Measurements from ENCODE around the gene SPATA7.

SPATA7 gene

DNA sequence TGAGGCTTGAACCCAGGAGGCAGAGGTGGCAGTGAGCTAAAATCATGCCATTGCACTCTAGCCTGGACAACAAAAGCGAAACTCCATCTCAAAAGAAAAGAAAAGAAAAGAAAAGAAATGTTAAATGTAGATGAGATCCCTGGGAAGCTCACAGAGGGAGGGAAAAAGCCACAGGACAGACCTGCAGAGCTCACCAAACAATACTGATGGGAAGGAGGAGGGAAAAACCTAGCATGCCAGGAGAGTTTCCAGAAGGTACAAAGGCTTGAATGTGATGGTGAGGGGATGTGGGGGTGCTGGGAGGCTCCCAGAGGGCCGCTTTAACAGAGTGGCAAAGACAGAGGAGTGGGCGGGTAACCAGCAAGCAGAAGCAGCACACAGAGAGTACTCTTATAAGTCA is 97.1 kb downstream of the SPATA7 start:
- Histone ChIP-seq H3K4me1 (ENCODE audit: control insufficient read depth, insufficient read depth, low read length) (peaks cover 18% of the 10 kb centered on the region), H3K27me3 (ENCODE audit: control insufficient read depth, insufficient read depth, low read length) (no peaks in the 10 kb centered on the region), H3K4me3 (ENCODE audit: low read depth, low read length) (no peak overlapping the region), H3K36me3 (ENCODE audit: control insufficient read depth, insufficient read depth, low read length) (peaks cover 25% of the 10 kb centered on the region), H3K9ac (ENCODE audit: low read length) (no peak overlapping the region), H3K9me3 (ENCODE audit: control insufficient read depth, insufficient read depth, low read depth, low read length) (no peaks in the 10 kb centered on the region), H3K27ac (ENCODE audit: low read depth, low read length) (no peak overlapping the region)

Measured in HUES6 (cell line).